GM13976 (cell line): ENCODE results near the gene DSP.
A peak's percentile ranks its signal among the peaks of the same experiment; 100 is the strongest.

Experiments
- DNase-seq: peaks from one replicate; pipeline ENCODE4 v3.0.0; 2012; ENCODE audit warnings: low spot score
- CTCF ChIP-seq: IDR thresholded peaks from 2 replicates; pipeline ENCODE4 v1.5.1; 2012; ENCODE audit warnings: borderline replicate concordance, mild to moderate bottlenecking; ENCODE audit not compliant: insufficient read depth; ENCODE audit errors: extremely low read depth, missing control alignments, control extremely low read depth
- in situ Hi-C: fragments of 300-500 bp; cut with MboI; formaldehyde crosslinking; loops from one replicate; pipeline ENCODE4 v1.12.0; 2022; ENCODE audit warnings: low sequenced_read_pairs, mixed read lengths, inconsistent platforms; ENCODE audit not compliant: unreplicated experiment

The DSP gene

GRCh38 chr6:7532821-7533220 lies 8.7 kb upstream of the DSP start:
- in situ Hi-C loops, result no loop called here
- no peak for DNase-seq
- no peak for TF ChIP-seq CTCF

GRCh38 chr6:7534192-7534591 lies 7.3 kb upstream of the DSP start:
- DNase-seq, result no peak
- no peak for TF ChIP-seq CTCF
- in situ Hi-C loops, result no loop called here

GRCh38 chr6:7535498-7535897 lies 6.0 kb upstream of the DSP start:
- DNase-seq, result no peak
- in situ Hi-C loops, result no loop called here
- no peak for TF ChIP-seq CTCF

DNA sequence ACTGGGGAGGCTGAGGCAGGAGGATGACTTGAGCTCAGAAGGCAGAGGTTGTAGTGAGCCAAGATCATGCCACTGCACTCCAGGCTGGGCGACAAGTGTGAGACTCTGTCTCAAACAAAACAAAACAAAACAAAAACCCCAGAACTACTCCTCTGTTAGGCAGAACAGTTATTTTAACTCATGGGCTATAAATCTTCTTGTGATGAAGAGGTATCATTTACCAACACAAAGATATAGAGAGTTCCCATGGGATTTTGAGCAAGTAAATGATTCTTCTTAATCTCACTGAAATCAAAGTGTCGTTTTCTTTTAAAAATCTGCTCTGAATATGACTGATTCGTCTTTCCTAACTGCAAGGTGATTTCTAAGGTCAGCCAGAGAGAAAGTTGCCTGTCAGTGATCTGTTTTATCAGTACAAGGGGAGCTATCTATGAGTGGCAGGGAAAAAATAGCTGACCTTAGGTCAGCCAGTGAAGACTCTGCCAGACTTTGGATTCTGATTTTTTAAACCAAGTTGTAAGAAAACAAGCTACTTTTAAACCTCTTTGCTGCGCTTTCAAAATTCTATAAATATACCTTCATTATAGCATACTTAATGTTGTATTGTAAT lies 3.8 kb upstream of the DSP start:
- DNase-seq, result no peak
- in situ Hi-C loops, result no loop called here
- no peak for TF ChIP-seq CTCF

GRCh38 chr6:7538484-7538883 lies 3.0 kb upstream of the DSP start:
- in situ Hi-C loops, result no loop called here
- no peak for TF ChIP-seq CTCF
- no peak for DNase-seq

DNA sequence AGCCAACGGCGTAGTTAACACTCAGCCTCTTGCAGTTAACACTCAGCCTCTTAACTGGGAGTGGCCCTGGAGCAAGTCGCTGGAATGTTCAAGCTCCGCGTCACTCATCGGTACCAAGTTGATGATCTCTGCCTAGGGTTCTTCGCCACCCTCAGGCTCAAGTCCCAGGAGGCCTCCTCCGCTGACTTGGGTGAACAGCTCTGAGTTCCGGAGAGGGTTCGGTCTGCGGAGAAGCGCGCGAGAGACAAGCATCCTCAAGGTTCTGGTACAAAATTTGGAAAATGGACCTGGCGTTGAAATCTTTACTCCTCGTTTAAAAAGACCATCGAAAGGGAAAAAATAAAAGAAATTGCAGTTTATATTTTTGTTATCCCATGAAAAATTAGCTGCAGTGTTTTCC lies 876 bp upstream of the DSP start:
- DNase-seq, result no peak
- TF ChIP-seq CTCF, result no peak
- in situ Hi-C loops, result no loop called here

DNA sequence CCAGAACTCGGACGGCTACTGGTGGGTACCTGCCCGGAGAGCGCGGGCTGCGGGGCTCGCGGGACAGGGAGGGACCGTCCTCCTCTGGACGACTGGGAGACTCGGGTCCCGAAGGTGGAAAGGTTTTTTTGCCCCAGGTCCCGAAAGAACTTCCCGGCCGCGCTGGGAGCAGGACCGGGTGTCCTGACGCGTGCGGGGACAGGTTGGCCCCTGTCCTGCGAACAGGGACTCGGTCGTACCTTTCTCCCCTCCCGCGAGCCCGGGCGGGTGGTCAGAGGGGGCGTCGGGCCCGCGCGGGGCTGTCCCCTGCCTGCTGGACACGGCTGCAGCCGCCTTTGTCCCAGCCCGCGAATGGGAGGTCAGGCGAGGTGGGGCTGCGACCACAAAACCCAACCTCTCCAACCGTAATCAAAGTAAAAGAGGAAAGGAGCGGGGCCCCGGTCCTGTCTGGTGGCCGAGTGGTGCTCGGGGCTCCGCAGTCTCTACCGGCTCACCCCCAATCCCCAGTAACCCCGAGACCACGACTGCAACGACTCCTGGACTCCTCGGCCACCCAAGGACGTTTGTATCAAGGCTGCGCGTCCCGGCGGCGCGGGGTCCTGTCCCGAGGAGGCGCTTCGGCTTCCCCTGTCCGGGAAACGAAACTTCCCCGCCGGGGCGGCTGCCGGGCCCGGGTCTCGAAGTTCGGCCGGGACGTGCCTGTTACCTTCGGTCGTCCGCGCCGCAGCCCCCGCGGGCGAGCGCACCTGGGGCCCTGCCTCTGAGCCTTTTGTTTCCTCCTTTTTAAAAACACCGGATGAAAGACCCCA lies 798 bp downstream of the DSP start:
- in situ Hi-C loops, result no loop called here
- DNase-seq, result peak; percentile 57
- no peak for TF ChIP-seq CTCF
